NCI-H69 (cell line): ENCODE results near the gene ADAMTS17.
"Not testable (repeated sequence)": the region's sequence is repeated elsewhere in the genome, so short reads cannot be mapped to it uniquely, and the experiment has no call there.

ENCODE experiments used
- DNase-seq: peaks from one replicate; lab custom pipeline; 2025; lab: John Stamatoyannopoulos, UW

The ADAMTS17 gene

DNA sequence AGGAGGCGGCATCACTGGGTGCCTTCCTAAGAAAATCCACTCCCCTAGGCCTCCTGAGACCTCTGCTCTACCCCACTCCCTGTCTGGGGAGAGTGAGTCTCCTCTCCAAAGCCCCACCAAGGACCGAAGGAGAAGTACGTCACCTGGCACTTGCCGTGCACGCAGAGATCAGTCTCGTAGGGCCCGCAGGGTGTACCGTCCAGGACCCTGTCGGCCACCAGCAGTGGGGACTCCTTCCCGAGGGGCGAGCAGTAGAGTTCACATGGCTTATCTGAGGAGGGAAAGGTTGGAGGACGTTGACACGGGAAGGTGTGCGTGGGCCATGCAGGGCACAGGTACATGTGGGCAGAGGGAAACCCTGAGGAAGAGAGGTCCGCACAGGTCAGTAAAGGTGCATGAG lies 232.9 kb downstream of the ADAMTS17 start:
- no peak for DNase-seq

DNA sequence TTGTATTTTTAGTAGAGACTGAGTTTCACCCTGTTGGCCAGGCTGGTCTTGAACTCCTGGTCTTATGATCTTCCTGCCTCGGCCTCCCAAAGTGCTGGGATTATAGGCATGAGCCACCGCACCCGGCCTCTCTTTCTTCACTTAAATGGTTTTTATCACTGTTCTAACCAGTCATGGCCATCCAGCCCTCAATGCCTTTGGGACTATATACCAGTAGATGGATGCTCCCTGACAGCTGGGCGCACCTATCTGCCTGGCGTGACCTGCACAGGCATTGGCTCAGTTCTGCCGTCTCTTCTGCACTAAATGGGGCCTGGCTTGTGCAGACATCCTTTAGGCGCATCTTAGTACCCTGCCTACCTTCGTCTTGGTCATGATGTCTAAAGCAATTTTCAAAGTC lies 233.4 kb downstream of the ADAMTS17 start:
- DNase-seq, result no peak

DNA sequence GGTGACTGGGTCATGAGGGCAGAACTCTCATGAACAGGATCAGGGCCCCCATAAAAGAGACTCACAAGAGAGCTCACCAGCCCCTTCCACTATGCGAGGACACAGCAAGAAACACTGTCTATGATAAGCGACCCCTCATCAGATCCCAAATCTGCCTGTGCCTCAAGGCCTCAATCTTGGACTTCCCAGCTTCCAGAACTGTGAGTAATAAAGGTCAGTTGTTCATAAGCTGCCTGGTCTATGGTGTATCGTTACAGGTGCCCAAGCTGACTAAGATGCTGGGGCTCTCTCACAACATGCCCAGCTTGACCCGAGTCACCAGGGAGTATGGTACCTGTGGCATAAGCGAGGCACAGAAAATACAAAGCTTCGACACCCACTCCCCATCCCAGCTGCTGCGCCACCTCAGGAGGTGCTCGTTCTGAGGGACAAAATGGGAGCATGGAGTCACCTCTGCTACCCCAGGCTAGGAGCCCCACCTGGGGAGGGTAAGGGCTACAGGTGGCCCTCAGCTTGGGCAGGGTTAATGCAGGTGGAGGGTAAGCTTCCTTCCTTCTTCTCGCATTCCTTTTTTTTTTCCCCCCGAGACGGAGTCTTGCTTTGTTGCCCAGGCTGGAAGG lies 234.1 kb downstream of the ADAMTS17 start:
- no peak for DNase-seq

DNA sequence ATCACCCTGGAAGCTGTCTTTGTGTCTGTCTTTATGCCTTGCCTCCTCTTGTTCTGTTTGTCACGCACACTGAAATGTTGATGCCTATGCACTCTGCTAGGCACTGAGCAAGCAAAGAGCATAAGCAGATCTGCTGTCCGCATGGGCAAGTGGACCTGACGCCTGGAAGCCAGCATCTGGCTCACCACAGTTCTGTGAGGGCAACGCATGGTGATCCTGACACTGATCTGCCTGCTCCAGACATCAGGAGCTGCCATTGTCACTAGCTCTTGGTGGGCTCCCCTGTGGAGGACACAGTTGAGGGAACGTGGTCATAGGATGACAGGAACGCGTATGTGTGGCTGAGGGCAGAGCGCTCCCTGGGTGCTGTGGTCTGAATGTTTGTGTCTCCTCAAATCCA lies 234.6 kb downstream of the ADAMTS17 start:
- DNase-seq, result no peak

DNA sequence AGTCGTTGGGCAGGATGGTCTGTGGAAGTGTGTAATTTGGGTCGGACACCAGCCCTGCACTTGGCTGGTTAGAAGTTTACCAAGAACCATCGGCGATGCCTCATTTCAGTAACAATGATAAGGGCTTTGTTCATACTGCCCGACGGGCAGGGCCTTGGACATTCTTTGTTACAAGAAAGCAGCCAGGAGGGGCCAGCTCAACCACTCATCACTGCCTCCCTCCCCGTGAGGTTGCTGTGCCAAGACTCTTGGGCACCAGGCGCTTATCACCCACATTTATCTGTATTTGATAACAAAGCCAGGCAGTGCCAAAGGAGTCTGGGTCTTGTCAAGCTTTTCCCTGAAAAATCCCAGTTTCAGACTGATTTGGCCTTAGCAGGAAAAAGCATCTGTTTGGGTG lies 235.0 kb downstream of the ADAMTS17 start:
- no peak for DNase-seq

DNA sequence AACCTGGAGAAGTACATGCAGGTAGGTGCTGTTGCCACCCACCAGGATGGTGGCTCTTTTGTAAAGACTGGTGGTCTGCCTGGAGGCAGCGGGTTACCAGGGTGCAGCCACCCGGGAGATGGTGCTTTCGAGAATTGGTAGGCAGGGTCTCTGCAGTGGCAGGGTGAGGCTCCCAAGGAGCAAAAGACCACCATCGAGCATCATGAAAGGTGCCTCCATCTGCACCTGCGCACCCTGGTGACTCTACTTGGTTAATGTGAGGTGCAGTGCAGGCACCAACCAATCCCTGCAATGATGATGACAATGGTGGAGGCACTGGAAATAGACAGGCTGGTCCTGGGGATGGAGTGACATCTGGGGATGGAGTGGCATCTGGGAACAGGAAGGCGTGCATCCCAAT lies 236.7 kb downstream of the ADAMTS17 start:
- no peak for DNase-seq

DNA sequence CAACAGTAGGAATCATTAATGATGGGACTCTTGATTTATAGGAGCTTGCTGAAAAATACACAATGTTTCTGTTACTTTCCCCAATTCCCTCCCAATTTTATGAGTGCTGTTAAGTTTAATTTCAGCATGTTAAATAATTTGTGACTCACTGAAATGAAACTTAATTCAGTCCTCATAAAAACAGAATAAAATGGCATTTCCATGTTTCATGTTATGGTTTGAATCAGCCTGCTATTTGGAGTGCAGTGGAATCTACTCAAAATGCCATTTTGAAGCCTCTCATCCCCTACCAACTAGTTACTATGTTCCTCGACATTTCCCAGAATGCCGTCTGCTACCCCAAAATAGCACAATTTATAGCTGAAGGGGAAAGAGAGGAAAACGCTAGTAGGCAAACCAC lies 237.5 kb downstream of the ADAMTS17 start:
- no peak for DNase-seq

DNA sequence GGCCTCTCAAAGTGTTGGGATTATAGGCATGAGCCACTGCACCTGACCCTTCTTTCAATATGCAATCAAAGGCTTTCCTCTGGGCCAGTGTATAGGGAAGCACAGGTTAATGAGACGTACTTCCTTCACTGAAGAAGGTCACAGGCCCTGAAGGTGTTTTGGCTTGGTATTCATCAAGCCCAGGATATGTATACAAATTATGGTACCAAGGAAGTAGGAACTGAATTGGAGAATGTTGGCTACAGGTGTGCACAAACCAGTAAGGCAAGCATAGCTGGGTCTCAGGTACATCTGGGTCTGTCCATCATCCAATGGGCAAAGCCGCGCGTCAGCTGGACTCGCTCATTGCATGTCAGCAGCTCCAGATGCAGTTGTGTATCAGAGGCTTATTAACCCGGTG lies 237.9 kb downstream of the ADAMTS17 start:
- DNase-seq, result no peak

DNA sequence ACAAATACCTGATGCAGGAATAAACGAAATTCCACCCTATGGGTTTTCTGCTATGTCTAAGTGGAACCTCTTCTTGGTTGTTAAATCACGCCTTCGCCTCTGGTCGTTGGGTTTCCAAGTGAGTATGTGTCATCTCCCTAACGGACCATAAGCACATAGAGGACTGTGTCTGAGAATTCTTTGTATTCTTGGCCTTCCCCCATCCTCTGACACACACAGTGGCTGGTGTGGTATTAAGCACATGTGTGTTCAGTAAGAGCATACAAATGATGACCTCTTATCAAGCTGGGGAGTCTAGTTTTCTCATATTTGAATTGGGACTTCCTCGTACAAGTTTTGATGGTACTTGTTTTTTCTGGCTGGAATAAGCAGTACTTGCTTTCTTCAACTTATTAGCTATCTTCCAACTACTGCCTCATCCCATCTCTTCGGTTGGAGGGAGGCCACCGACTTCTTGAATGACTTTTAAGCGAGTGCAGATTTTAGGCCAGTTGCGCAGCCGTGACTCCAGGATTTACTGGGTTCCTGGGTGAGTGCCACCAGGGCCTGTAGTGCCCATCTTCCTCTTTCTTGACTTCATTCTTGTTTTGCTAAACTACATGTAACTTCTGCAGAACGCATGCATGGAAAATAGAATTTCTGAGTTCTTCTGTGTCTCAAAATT lies 240.2 kb downstream of the ADAMTS17 start:
- no peak for DNase-seq

DNA sequence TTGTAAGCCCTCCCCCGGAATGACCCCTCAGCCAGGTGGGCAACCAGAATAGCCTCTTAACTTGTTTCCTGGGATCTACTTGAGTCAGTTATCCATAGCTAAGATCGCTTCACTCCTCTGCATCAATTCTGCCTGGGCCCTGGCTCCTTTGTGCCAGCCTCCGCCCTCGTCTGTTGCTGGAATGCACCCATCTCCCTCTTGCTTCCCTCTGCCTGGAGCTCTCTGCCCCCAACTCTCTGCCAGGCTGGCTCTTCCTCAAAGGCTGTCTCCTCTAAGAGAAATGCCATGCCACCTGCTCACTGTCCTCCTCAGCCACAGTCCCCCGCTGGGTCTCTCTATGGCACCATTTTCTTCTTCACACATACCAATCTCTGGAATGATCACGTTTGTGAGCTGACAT lies 240.8 kb downstream of the ADAMTS17 start:
- DNase-seq, result no peak

DNA sequence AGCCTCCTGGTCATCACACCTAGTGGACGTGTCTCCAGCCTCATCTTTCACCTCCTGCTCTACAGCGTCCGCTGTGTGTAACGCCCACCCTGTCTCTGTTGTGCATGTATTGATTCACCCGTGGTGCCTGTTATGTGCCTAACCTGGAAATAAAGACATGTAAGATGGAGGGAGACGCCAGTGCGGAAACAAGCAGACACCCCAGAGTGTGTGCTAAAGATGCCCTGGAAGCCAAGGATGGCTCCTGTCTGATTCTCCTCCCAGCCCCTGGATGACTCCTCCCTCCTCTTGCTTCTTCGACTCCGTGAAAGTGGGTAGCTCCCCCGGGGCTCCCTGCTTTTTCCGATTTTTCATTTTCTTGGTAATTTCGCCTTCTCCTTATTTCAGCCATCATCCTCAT lies 241.8 kb downstream of the ADAMTS17 start:
- no peak for DNase-seq

DNA sequence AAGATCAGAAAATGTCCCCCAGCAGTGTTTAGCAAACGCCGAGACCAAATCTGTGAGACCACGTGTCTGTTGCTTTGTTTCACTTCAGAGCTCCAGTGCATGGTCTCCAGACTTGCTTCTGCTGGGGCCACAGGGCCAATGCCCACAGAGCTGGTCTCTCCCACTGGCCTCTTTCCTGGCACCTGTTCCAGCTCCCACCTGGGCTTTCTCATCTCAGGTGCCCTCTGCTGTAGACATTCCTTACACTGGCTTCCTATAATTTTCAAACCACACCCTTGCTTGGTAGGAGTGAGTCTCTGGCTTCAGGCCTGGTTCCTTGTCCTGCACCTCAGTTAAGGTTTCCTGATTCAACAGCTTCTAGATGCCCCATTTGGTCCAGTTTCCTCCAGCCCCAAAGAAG lies 243.1 kb downstream of the ADAMTS17 start:
- DNase-seq, result no peak

DNA sequence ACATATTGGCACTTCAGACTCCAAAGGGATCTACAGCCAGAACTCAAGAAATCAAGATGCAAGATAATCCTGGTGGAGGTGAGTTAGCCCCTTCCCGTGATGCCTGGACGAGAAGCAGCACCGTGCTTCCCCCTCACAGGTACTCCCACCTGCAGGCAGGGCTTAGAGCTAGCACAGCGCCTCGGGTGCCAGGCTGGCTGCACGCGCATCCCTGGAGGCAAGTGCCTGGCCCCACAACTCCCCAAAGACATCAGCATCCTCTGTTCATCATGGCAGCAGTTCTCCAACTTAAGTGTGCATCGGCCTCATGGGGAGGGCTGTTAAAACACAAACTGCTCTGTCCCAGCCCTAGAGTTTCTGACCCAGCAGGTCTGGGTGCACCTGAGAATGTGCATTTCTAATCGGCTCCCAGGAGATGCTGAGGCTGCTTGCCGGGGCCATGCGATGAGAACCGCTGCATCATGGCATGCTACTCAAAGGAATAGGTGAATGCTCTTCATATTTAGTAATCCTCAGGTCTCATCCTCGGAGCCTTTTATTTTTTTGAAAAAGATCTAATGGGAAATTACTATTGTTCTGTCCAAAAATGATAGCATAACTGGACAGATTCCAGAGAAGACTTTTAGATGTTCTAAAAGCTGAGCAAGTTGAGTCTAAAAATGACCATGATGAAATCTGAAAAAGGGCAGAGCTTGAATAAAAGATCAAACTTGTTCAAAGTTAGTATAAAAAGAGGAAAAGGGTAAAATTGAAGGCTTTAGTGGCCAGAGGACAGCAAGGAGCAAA lies 244.2 kb downstream of the ADAMTS17 start:
- DNase-seq, result no peak

DNA sequence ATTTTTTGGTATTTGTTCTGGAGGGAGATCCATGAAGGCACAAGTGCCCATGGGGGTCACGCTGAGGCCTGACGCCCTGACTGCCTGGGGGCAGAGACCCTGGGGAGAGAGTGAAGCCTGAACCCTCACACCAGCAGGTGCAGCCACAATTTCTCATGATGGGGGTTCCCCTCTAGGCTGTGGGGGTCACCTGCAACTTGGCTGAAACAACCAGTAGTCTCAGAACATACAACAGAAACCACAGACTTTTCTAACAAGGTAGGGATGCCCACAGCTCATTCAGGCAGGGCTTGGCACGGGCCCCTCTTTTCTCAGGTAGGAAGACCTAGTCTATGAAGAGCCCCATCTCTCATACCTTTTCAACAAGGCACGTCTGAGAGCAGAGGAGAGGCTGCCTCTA lies 245.1 kb downstream of the ADAMTS17 start:
- no peak for DNase-seq

DNA sequence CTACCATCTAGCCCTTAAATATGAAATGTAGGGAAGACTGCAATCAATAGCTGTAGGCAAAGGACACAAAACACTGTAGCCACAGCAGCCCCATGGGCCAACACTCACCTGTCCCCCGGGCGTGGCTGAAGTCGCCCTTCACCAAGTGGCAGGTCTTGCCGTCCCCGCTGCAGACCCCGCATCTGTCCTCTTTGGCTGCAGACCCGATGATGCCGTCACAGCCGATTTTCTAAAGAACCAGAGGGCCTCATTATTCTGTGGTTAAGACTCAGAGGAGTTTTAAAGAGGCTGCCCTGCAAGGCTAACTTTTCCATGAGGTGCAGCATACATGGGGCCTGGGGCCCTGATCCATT lies 245.6 kb downstream of the ADAMTS17 start:
- DNase-seq, result no peak

DNA sequence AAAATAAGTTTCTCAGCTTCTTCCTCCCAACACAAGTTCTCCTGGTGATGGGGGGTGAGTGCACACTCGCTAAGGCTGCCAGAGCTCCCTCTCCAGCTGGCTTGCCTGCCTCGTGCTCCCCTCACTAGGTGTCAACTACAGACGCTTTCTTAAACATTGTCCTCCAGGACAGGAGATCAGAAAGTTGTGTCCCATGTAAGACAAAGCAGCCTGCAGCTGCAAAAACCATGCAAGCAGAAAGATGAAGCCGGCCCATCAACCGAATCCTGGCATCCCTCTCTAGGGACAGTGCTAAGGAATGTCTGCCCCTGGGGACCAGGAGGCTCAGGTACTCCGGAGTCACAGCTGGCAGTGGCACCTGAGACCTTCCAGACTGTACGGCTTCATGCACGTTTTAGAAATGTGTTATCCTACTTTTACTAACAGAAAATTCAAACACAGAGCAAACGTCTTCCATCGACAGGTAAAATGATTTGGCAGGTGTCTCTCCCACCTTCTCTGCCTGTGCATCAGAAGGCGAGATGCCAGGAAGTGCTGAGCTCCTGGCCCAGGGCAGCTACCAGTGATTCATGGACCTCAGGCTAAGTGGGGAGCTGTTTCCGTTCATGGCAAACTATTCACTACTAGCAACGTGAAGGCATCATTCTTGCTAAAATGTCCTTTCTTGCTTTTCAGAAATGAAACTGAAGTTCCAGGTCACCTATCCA lies 246.1 kb downstream of the ADAMTS17 start:
- no peak for DNase-seq

DNA sequence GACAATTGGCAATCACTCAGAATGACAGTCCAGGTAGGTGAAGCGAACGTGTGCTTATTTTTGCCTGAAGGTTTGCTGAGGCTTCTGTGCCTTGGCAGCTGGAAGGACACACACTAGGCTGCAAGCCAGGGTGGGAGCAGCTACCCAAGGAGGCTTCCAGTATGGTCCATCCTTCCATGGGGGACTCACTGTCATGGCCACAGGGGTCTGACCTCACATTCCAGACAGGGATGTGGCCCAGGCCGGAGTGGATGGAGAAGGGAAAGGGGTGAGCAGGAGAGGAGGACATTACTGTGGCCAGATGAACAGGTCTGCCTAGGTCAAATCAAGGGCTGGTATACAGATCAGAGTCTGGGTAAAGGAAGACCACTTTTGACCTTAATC lies 247.7 kb downstream of the ADAMTS17 start:
- no peak for DNase-seq

DNA sequence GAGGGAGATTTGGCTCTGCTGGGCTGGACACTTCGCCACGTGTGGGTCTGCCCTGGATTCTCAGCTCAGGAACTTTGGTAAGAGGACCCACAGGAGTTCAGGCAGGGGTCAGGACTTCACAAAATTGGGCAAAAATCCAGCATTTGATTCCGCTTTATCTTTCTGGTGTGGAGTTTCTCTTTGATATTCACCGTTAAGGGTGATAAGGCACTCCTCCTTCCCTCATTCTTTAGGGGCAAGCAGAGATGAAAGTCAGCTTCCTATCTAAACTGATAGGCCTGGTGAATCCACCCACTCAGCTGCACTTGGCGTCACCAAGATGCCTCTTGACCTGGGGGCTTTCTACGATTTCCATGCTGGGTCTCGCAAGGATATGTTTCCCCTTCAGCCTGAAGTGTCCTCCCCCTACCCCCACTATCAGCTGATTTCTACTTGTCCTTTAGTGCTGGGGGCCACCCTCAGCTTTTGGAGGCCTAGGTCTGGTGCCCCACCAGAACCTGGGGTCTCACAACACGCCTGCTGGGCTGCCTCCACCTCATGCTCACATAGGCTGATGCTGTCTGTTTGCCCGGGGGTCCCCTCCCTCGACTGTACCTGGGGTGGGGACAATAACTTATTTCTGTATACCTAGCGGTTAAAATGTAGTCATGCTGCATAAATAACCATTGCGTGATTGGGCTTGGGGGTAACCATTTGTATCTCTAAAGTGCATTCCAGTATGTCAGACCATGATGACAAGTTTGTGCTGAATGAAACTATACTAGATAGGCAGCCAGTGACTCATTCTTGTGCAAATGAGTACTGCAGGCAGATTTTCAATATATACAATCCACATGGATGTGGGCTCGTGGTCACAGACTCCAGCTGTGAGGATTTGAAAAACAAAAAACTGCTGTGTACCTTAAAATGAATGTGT lies 248.3 kb downstream of the ADAMTS17 start:
- no peak for DNase-seq

DNA sequence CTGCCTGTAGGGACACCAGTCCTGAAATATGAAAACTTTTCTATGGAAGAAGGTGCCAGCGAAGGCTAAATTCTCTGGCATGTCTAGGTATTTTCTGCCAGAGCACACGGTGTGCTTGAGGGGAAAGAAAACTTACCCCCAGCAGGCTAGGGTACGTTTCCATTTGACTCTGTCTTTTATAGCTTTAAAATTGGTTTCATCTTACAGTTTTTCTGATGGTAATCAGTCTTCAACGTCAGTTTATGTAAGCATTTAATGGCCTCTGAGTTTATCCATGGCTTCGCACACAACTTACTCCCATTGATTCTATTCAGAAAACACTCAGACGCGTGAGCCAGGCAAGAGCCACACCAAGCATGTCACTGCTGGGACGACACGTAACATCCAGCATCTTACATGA lies 249.7 kb downstream of the ADAMTS17 start:
- DNase-seq, result no peak

DNA sequence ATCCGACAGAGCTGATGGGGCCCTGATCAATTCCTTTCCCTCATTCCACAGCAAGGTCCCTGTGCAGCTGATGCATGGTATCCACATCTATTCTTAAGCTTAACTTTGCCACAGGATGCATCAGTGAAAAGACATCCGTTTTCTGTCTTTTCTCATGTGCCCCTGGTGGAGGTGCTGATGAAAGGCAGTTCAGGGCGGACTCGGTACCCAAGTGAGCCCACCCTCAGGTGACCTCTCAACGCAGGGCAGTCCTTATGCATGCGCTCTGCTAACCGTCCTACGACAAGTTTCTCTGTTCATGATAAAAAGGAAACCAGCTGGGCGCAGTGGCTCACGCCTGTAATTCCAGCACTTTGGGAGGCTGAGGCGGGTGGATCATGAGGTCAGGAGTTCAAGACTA lies 251.4 kb downstream of the ADAMTS17 start:
- DNase-seq, result no peak

DNA sequence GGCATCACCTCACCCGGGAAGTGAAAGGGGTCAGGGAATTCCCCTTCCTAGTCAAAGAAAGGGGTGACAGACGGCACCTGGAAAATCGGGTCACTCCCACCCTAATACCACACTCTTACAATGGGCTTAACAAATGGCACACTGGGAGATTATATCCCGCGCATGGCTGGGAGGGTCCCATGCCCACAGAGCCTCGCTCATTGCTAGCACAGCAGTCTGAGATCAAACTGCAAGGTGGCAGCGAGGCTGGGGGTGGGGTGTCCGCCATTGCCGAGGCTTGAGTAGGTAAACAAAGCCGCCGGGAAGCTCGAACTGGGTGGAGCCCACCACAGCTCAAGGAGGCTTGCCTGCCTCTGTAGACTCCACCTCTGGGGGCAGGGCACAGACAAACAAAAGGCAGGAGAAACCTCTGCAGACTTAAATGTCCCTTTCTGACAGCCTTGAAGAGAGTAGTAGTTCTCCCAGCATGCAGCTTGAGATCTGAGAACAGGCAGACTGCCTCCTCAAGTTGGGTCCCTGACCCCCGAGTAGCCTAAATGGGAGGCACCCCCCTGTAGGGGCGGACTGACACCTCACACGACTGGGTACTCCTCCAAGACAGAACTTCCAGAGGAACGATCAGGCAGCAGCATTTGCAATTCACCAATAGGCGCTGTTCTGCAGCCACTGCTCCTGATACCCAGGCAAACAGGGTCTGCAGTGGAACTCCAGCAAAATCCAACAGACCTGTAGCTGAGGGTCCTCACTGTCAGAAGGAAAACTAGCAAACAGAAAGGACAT lies 257.5 kb downstream of the ADAMTS17 start:
- not testable (repeated sequence) for DNase-seq
